ENCODE results near the gene CDK11B.

DNA sequence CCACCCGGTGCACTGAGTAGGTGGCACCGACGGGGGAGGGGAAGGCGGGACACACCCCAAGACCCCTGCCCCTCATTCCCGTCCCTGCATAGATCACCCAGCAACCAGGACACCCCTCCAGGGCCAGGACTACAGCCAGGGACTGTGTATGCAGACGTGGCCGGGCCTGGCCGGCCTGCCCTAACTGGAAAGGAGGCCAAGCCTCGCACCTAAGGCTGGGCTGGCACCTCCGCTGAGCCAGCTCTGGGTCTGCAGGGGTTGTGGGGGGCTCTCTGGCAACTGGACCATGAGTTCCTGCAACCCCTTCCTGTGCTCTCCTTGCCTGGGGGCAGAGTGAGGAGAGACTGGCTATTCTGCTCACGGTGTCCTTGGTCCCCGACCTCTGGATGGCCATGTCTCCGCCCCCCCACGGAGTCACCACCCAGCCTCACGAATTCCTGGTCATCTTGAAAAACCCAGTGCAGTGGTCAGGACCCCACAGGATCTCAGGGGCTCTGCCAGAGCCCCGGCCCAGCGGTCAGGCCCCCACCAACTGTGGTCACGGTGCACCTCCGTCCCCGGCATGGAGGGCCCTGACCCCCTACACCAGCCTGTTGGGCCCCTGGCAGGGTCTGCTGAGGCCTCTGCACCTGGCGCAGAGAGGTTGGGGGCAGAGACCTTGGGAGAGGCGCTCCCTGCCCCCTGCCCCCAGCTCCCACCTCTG is 57.8 kb downstream of the CDK11B start:
- no peak for TF ChIP-seq SUZ12 (IDR thresholded peaks at IDR 0.05)
- TF ChIP-seq FOXM1 (IDR thresholded peaks at IDR 0.05; ENCODE audit: borderline replicate concordance): no peak
- TF ChIP-seq PKNOX1 (IDR thresholded peaks at IDR 0.05): no peak
- no peak for TF ChIP-seq TARDBP (IDR thresholded peaks at IDR 0.05)
- no peak for TF ChIP-seq NFRKB (IDR thresholded peaks at IDR 0.05)
- no peak for TF ChIP-seq L3MBTL2 (conservative IDR thresholded peaks at IDR 0.05)
- TF ChIP-seq BHLHE40 (IDR thresholded peaks at IDR 0.05; ENCODE audit: borderline replicate concordance): no peak
- no peak for TF ChIP-seq ELF4 (IDR thresholded peaks at IDR 0.05)
